ENCODE data around the gene RFX8. TPM values are rescaled to one million over a fixed set of nuclear protein-coding genes. Genes with fewer than 3 reads are reported as not detected.

The RFX8 gene
- total and polyA plus RNA-seq, 2 of the 13 experiments (the other 11 are each of a cell fraction or from before 2014, with no cell fraction given) = not detected

DNA sequence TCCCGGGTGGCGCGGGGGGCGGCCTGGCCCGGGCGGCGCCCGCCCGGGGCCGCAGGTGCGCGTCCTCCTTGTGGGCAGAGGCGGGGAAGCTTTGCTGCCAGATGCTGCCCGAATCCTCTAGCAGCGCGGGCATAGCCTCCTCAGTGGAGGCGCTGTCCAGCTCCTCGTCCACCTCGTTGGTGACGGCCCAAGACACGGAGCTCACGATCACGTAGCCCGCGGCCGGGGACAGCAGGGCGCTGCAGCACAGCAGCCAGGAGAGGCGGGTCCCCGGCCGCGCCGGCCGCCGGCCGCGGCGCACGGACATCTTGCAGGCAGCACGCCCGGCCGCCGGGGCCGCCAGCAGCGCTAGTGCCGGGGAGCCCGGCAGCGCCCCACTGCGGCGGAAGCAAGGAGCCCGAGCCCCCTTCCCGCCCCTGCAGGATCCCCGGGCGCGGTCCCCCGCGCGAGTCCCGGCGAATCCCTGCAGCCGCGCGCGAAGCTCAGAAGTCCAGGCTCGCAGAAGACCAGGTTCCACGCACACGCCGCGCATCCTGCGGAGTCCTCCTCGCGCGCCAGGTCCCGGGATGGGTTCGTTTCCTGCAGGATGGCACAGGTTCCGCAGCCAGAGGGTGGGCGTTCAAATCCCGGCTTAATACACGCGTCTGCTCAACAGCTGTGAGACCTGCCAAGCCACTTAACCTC lies 87.6 kb downstream of the RFX8 start, which contains the start of gene CREG2 (continued):
- TF ChIP-seq, protein P1, sequence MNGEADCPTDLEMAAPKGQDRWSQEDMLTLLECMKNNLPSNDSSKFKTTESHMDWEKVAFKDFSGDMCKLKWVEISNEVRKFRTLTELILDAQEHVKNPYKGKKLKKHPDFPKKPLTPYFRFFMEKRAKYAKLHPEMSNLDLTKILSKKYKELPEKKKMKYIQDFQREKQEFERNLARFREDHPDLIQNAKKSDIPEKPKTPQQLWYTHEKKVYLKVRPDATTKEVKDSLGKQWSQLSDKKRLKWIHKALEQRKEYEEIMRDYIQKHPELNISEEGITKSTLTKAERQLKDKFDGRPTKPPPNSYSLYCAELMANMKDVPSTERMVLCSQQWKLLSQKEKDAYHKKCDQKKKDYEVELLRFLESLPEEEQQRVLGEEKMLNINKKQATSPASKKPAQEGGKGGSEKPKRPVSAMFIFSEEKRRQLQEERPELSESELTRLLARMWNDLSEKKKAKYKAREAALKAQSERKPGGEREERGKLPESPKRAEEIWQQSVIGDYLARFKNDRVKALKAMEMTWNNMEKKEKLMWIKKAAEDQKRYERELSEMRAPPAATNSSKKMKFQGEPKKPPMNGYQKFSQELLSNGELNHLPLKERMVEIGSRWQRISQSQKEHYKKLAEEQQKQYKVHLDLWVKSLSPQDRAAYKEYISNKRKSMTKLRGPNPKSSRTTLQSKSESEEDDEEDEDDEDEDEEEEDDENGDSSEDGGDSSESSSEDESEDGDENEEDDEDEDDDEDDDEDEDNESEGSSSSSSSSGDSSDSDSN (CRISPR knock-in tag; IDR thresholded peaks at IDR 0.05) = peak; percentile 73; the same call in 1 of the 2 replicates
- TF ChIP-seq ZNF776 (CRISPR knock-in tag; IDR thresholded peaks at IDR 0.05) = 0 out of 2 replicates have a peak, but pooled peaks have one; percentile 54
- no peak for TF ChIP-seq ZNF138 (CRISPR knock-in tag; IDR thresholded peaks at IDR 0.05; ENCODE audit: low read depth)
- TF ChIP-seq SIN3A (IDR thresholded peaks at IDR 0.05; ENCODE audit: borderline replicate concordance, low read depth, low read length) = peak; percentile 22; the same call in 1 of the 2 replicates
- TF ChIP-seq ZNF501 (CRISPR knock-in tag; IDR thresholded peaks at IDR 0.05) = no peak
- no peak for TF ChIP-seq ASH2L (IDR thresholded peaks at IDR 0.05; ENCODE audit: insufficient read length, low read depth, low read length)
- no peak for TF ChIP-seq TCF7L2 (IDR thresholded peaks at IDR 0.05; ENCODE audit: low read depth, low read length)
- TF ChIP-seq WIZ (CRISPR knock-in tag; IDR thresholded peaks at IDR 0.05) = 0 out of 2 replicates have a peak, but pooled peaks have one; percentile 13
- TF ChIP-seq ZNF879 (CRISPR knock-in tag; IDR thresholded peaks at IDR 0.05) = no peak
- TF ChIP-seq ZNF768 (CRISPR knock-in tag; IDR thresholded peaks at IDR 0.05) = peak; percentile 80; the same call in 1 of the 2 replicates
- no peak for TF ChIP-seq TCF12 (IDR thresholded peaks at IDR 0.05)
- no peak for TF ChIP-seq TCF12 (CRISPR knock-in tag; IDR thresholded peaks at IDR 0.05)
- TF ChIP-seq ARHGAP35 (CRISPR knock-in tag; IDR thresholded peaks at IDR 0.05; ENCODE audit: borderline replicate concordance) = no peak
- TF ChIP-seq ZNF30 (CRISPR knock-in tag; IDR thresholded peaks at IDR 0.05) = no peak
- TF ChIP-seq ZNF263 (CRISPR knock-in tag; IDR thresholded peaks at IDR 0.05) = no peak
- TF ChIP-seq ZNF777 (CRISPR knock-in tag; IDR thresholded peaks at IDR 0.05) = peak; percentile 28; the same call in 1 of the 2 replicates
- no peak for TF ChIP-seq HNF4G (IDR thresholded peaks at IDR 0.05; ENCODE audit: borderline replicate concordance, low read depth, low read length)
- no peak for TF ChIP-seq HNF4G (CRISPR knock-in tag; IDR thresholded peaks at IDR 0.05; ENCODE audit: borderline replicate concordance, low read depth)
- 0 out of 2 replicates have a peak, but pooled peaks have one; percentile 76 for TF ChIP-seq ZNF567 (CRISPR knock-in tag; IDR thresholded peaks at IDR 0.05; ENCODE audit: borderline replicate concordance)
- TF ChIP-seq, protein P2, sequence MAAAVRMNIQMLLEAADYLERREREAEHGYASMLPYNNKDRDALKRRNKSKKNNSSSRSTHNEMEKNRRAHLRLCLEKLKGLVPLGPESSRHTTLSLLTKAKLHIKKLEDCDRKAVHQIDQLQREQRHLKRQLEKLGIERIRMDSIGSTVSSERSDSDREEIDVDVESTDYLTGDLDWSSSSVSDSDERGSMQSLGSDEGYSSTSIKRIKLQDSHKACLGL (CRISPR knock-in tag; IDR thresholded peaks at IDR 0.05) = 0 out of 2 replicates have a peak, but pooled peaks have one; percentile 42
- TF ChIP-seq, protein P3, sequence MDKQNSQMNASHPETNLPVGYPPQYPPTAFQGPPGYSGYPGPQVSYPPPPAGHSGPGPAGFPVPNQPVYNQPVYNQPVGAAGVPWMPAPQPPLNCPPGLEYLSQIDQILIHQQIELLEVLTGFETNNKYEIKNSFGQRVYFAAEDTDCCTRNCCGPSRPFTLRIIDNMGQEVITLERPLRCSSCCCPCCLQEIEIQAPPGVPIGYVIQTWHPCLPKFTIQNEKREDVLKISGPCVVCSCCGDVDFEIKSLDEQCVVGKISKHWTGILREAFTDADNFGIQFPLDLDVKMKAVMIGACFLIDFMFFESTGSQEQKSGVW (CRISPR knock-in tag; IDR thresholded peaks at IDR 0.05; ENCODE audit: borderline replicate concordance) = no peak
- no peak for TF ChIP-seq SRY (CRISPR knock-in tag; IDR thresholded peaks at IDR 0.05)
